ENCODE results near the gene SDK2. TPM values are rescaled to one million over a fixed set of nuclear protein-coding genes. Genes with fewer than 3 reads are reported as not detected.

Gene SDK2
- total RNA-seq, 1 donor from 2014 or later = 31.2 TPM

- H3K9me3 Mint-ChIP-seq = no peaks in the 10 kb centered on the region
- DNase-seq (ENCODE audit: low read depth, low spot score) = no peak
- peaks cover 1% of the 10 kb centered on the region for H3K4me1 Mint-ChIP-seq
- TF ChIP-seq CTCF (conservative IDR thresholded peaks at IDR 0.05) = no peak
- H3K4me3 Mint-ChIP-seq = no peak overlapping the region
- H3K27ac Mint-ChIP-seq (ENCODE audit: unreplicated experiment) = no peak overlapping the region
- H3K27me3 Mint-ChIP-seq (ENCODE audit: low read depth) = no peaks in the 10 kb centered on the region
- peaks cover 5% of the 10 kb centered on the region for H3K36me3 Mint-ChIP-seq (ENCODE audit: low read depth)
Measured at GRCh38 chr17:73435412-73435811, 208.8 kb downstream of the SDK2 start.

- Mint-ChIP-seq H3K4me3 (no peak overlapping the region), H3K27ac (ENCODE audit: unreplicated experiment) (no peak overlapping the region), H3K4me1 (peaks cover 9% of the 10 kb centered on the region), H3K9me3 (no peaks in the 10 kb centered on the region), H3K36me3 (ENCODE audit: low read depth) (peaks cover 5% of the 10 kb centered on the region), H3K27me3 (ENCODE audit: low read depth) (no peaks in the 10 kb centered on the region)
- no peak for TF ChIP-seq CTCF (conservative IDR thresholded peaks at IDR 0.05)
- DNase-seq (ENCODE audit: low read depth, low spot score) = no peak
Measured at GRCh38 chr17:73434154-73434553, 210.1 kb downstream of the SDK2 start.

GRCh38 chr17:73433501-73433900 lies 210.7 kb downstream of the SDK2 start:
- H3K4me3 Mint-ChIP-seq = no peak overlapping the region

DNA sequence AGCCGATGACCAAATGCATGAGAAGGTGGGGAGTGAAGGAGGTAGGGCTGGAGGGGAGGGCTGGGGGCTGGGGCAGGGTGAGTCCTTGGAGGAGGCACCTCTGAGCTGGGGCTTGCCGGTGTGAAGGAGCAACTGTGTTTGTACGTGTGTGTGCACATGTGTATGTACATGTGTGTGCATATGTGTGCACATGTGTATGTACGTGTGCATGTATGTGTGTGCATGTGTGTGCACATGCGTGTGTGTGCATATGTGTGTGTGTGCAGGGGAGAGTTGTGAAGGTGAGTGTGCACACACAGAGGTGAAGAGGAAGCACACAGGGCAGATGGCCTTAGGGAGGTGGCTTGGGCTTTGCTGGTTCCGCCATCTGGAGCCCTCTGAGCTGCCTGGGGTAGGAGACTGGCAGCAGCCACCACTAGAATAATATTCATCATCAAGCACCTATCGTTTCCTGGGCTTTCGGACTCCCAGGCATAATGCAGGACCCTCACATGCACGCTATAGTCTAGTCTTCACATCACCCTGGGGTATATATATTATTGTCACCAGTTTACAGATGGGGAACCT lies 211.5 kb downstream of the SDK2 start:
- Mint-ChIP-seq H3K9me3 (no peaks in the 10 kb centered on the region), H3K36me3 (ENCODE audit: low read depth) (peaks cover 3% of the 10 kb centered on the region), H3K27me3 (ENCODE audit: low read depth) (no peaks in the 10 kb centered on the region), H3K4me3 (no peak overlapping the region), H3K27ac (ENCODE audit: unreplicated experiment) (no peak overlapping the region), H3K4me1 (peaks cover 13% of the 10 kb centered on the region)
- TF ChIP-seq CTCF (conservative IDR thresholded peaks at IDR 0.05) = no peak
- DNase-seq (ENCODE audit: low read depth, low spot score) = no peak

More at GRCh38 chr17:73433501-73433900, 210.7 kb downstream of the SDK2 start:
- H3K36me3 Mint-ChIP-seq (ENCODE audit: low read depth) = peaks cover 5% of the 10 kb centered on the region
- no peak overlapping the region for H3K27ac Mint-ChIP-seq (ENCODE audit: unreplicated experiment)
- peaks cover 10% of the 10 kb centered on the region for H3K4me1 Mint-ChIP-seq
- no peaks in the 10 kb centered on the region for H3K9me3 Mint-ChIP-seq
- DNase-seq (ENCODE audit: low read depth, low spot score) = no peak
- H3K27me3 Mint-ChIP-seq (ENCODE audit: low read depth) = no peaks in the 10 kb centered on the region
- TF ChIP-seq CTCF (conservative IDR thresholded peaks at IDR 0.05) = no peak

DNA sequence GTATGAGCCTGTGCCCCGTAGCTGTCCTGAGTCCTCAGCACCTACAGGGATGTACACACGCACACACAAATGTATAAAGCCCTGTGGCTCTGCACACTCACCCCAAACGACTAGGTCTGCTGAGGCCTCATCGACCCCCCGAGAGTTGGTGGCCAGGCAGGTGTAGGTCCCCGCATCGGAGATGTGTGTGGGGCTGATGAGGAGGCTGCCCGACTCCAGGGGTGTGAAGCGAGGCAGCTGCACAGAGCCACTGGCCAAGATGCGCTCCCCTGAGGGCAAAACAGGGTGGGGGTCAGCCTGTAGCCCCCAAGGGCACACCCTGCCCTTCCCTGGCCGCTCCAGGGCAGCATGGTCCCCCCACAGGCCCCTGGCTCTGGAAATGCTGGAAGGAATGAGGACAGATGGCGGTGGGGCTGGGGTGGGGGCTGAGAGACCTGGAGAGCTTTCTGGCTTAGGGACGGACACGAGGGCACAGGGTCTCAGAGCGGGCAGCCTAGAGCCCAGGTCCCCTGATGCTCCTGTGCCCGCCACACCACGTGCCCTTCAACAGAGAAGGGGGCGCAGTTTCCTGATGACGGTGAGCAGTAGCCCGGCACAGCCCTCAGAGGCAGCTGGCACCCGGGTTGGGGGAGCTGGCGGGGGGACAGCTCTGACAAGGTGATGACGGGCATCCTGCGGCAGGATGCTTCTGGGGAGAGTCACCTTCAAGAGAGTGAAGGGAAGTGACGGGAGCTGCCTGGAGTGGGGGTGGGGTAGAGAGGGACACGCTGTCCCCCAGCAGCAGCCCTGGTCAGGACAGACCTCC lies 212.6 kb downstream of the SDK2 start:
- H3K36me3 Mint-ChIP-seq (ENCODE audit: low read depth) = peaks cover 3% of the 10 kb centered on the region
- H3K9me3 Mint-ChIP-seq = no peaks in the 10 kb centered on the region
- DNase-seq (ENCODE audit: low read depth, low spot score) = no peak
- H3K27ac Mint-ChIP-seq (ENCODE audit: unreplicated experiment) = no peak overlapping the region
- no peak overlapping the region for H3K4me3 Mint-ChIP-seq
- no peak for TF ChIP-seq CTCF (conservative IDR thresholded peaks at IDR 0.05)
- H3K4me1 Mint-ChIP-seq = peaks cover 15% of the 10 kb centered on the region
- no peaks in the 10 kb centered on the region for H3K27me3 Mint-ChIP-seq (ENCODE audit: low read depth)
